Osteocyte (in vitro differentiated cells): ENCODE data around the gene RALGDS. TPM values are rescaled to one million over a fixed set of nuclear protein-coding genes. Genes with fewer than 3 reads are reported as not detected.

Experiments
- DNase-seq: peaks from one replicate; pipeline ENCODE4 v3.0.0; 2021; ENCODE audit warnings: mixed read lengths; ENCODE audit not compliant: unreplicated experiment; ENCODE audit errors: extremely low spot score
- H3K27ac Mint-ChIP-seq: one replicate; pipeline ENCODE4 v1.8.0; 2021; ENCODE audit warnings: mild to moderate bottlenecking, mixed read lengths; ENCODE audit not compliant: unreplicated experiment
- H3K27me3 Mint-ChIP-seq: one replicate; pipeline ENCODE4 v1.8.0; 2021; ENCODE audit warnings: mixed read lengths; ENCODE audit not compliant: unreplicated experiment
- H3K36me3 Mint-ChIP-seq: one replicate; pipeline ENCODE4 v1.8.0; 2021; ENCODE audit warnings: mixed read lengths; ENCODE audit not compliant: unreplicated experiment
- H3K4me1 Mint-ChIP-seq: one replicate; pipeline ENCODE4 v1.8.0; 2021; ENCODE audit warnings: mixed read lengths; ENCODE audit not compliant: unreplicated experiment
- H3K4me3 Mint-ChIP-seq: one replicate; pipeline ENCODE4 v1.8.0; 2021; ENCODE audit warnings: mild to moderate bottlenecking, moderate library complexity, mixed read lengths; ENCODE audit not compliant: unreplicated experiment
- H3K9me3 Mint-ChIP-seq: one replicate; pipeline ENCODE4 v1.8.0; 2021; ENCODE audit warnings: mixed read lengths; ENCODE audit not compliant: unreplicated experiment
- CTCF ChIP-seq: fragments of 200-600 bp; sonication (generic); IDR thresholded peaks from 2 replicates; pipeline ENCODE4 v1.5.0; 2021; ENCODE audit warnings: antibody characterized with exemption, mild to moderate bottlenecking, moderate library complexity
- total RNA-seq: library from RNA; stranded (reverse); gene quantifications from 2 replicates; pipeline ENCODE4 v1.2.1, GENCODE V29; 2021

The RALGDS gene
- total RNA-seq, 1 donor from 2014 or later: 38.4 TPM

GRCh38 chr9:133163504-133164172 is 42.6 kb upstream of the RALGDS start, which contains the start of gene GBGT1:
GBGT1 (minus strand) TSS chr9:133163914; CDS start chr9:133162412, 1,502 bp downstream.
- H3K9me3 Mint-ChIP-seq: no peaks in the 10 kb centered on the region
- no peak for DNase-seq
- no peaks in the 10 kb centered on the region for H3K27me3 Mint-ChIP-seq
- peak within 1 kb of the TSS; percentile 69 for H3K4me3 Mint-ChIP-seq
- no peak for TF ChIP-seq CTCF
- peaks cover 6% of the 10 kb centered on the region for H3K4me1 Mint-ChIP-seq
- H3K27ac Mint-ChIP-seq: no peak within 1 kb of the TSS
- no peaks in the 10 kb centered on the region for H3K36me3 Mint-ChIP-seq

- Mint-ChIP-seq H3K4me3 (peak overlapping the region; percentile 18), H3K27me3 (no peaks in the 10 kb centered on the region), H3K36me3 (no peaks in the 10 kb centered on the region), H3K9me3 (no peaks in the 10 kb centered on the region), H3K4me1 (peaks cover 6% of the 10 kb centered on the region), H3K27ac (no peak overlapping the region)
- TF ChIP-seq CTCF: no peak
- DNase-seq: no peak
These were observed 41.9 kb upstream of the RALGDS start for GRCh38 chr9:133162861-133163503.

- Mint-ChIP-seq H3K4me1 (peaks cover 6% of the 10 kb centered on the region), H3K27ac (no peak overlapping the region), H3K9me3 (no peaks in the 10 kb centered on the region), H3K27me3 (no peaks in the 10 kb centered on the region), H3K4me3 (no peak overlapping the region), H3K36me3 (no peaks in the 10 kb centered on the region)
- no peak for DNase-seq
- no peak for TF ChIP-seq CTCF
These were observed 40.5 kb upstream of the RALGDS start for GRCh38 chr9:133161547-133161950.

- peak; percentile 84 for DNase-seq
- Mint-ChIP-seq H3K9me3 (no peaks in the 10 kb centered on the region), H3K4me1 (peaks cover 6% of the 10 kb centered on the region), H3K36me3 (no peaks in the 10 kb centered on the region), H3K4me3 (no peak overlapping the region), H3K27me3 (no peaks in the 10 kb centered on the region), H3K27ac (no peak overlapping the region)
- peak; percentile 64 for TF ChIP-seq CTCF
These were observed 39.9 kb upstream of the RALGDS start for GRCh38 chr9:133160742-133161546.

- no peak for DNase-seq
- H3K4me1 Mint-ChIP-seq: peaks cover under 1% of the 10 kb centered on the region
- H3K27me3 Mint-ChIP-seq: no peaks in the 10 kb centered on the region
- H3K4me3 Mint-ChIP-seq: no peak overlapping the region
- no peak for TF ChIP-seq CTCF
- H3K36me3 Mint-ChIP-seq: no peaks in the 10 kb centered on the region
- no peak overlapping the region for H3K27ac Mint-ChIP-seq
- H3K9me3 Mint-ChIP-seq: no peaks in the 10 kb centered on the region
These were observed 37.7 kb upstream of the RALGDS start for GRCh38 chr9:133158695-133159094.
